GDM1 (cell line): ENCODE data around the gene CTBP2.

ENCODE experiments used
- DNase-seq: peaks from one replicate; lab custom pipeline; 2025; lab: John Stamatoyannopoulos, UW

Gene CTBP2

GRCh38 chr10:125159932-125160855, at the start of gene CTBP2:
Gene CTBP2 (minus strand): TSS chr10:125160563.
- peak; percentile 20 for DNase-seq

DNA sequence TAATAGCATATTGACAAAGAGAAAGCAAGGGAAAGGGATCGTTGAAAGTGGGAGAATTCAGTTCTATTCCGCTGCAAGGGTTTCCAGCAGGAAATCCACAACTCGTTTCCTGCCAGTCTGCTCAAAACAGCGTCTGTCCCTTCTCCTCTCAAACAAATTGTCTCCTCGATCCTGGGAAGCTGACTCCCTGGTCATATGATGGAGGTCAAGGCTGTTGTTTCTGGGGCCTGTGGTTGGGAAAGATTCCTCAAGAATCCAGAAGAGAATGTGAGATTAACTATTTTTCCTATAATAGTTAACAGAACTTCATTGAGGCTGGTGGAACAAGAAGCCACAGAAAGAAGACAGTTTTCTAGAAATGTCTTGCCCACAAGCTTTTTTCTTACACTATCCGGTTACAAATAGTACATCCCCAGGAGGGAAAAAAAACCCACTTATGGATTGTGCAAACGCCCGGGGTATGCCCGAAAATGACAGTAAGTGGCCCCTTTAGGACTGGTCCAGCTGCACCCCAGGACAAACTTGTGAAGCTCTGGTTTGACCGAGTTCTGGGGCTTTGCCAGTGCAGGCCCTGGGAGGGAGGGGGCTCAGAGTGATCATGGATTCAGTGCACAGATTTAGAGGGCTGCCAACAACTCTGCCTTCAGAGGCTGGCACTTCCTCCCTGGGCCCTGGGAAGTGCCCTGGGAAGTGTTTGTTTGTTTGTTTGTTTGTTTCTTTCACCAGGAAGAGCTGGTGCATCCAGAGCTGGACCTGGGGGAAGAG, 49.4 kb upstream of the CTBP2 start:
- DNase-seq: no peak

DNA sequence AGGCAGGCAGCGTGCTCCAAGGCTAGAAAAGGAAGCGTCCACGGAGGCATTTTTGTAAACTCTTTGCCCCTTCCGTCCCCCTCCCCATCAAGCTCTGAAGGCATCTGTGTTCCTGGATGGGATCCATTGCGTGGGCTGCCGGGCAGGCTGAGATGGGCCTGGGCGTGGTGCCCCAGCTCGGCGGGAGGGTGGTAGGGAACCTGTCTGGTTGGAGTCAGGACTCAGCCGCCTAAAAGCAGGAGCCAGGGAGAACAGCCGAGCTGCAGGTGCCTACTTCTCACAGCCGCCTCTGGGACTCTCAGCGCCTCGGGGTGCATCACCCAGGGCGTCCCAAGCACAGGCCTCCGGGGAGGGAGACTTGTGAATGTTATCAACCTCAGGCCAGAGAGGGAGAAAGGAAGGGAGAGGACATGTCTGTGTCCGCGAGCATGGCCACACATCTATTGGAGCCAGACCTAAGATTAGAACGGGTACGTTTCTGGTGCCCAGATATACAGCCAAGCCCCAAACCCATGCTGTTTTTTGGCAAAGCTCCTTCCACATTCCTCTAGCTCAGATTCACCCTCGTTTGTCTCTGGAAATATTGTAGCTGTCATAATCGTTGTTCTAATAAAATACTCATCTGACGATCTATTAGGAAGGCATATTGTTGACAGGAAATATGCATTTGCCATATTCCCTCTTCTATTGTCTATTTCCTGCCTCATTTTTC, 48.6 kb upstream of the CTBP2 start:
- no peak for DNase-seq

DNA sequence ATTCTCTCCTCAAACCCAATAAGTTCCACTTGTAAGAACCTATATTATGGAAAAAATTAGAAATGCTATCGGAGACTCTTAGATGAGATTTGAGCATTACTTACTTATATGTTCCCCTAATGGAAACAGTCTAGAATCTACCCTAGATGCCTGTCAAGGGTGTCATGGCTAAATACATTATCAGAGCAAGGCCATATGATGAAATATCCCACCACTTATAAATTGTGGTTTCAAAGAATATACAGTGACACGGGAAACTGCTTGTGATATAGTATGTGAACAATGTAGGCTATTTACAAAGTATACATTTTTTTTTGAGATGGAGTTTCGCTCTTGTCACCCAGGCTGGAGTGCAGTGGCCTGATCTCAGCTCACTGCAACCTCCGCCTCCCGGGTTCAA, 46.3 kb upstream of the CTBP2 start:
- no peak for DNase-seq

DNA sequence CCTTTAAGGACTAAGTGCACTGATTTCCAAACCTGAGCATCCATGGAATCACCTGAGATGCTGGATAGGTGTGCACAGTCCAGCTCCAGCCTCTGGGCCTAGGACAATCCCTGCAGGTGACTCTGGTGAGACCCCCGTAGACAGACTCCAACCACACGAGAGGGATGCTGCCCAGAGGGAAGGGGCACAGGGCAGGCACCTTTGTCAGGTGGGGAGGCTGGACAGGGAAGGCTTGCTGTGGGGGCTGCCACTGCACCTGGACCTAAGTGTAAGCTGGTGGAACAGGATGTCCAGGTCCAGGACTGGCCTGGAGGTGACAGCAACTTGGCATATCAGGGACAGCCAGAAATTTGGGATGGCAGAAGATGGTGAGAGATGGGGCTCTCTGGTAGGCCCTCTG, 45.1 kb upstream of the CTBP2 start:
- no peak for DNase-seq

DNA sequence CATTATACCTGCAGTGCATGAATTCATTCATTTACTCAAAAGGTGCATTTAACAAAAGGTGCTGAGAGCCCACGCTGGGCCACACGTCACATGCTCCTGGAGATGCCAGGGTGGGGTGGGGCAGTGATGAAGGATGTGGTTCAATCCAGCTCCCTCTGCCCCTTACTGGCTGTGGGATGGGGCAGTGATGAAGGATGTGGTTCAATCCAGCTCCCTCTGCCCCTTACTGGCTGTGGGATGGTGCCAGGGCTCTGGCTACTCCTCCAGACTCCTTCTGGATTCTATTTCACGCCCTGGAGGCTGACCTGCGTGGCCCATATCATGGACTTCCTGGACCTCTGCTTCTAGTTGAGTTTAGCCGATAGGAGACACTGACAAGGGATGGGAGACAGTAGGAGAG, 44.0 kb upstream of the CTBP2 start:
- DNase-seq: no peak

- no peak for DNase-seq
Measured at GRCh38 chr10:125203186-125203800, 42.9 kb upstream of the CTBP2 start.

DNA sequence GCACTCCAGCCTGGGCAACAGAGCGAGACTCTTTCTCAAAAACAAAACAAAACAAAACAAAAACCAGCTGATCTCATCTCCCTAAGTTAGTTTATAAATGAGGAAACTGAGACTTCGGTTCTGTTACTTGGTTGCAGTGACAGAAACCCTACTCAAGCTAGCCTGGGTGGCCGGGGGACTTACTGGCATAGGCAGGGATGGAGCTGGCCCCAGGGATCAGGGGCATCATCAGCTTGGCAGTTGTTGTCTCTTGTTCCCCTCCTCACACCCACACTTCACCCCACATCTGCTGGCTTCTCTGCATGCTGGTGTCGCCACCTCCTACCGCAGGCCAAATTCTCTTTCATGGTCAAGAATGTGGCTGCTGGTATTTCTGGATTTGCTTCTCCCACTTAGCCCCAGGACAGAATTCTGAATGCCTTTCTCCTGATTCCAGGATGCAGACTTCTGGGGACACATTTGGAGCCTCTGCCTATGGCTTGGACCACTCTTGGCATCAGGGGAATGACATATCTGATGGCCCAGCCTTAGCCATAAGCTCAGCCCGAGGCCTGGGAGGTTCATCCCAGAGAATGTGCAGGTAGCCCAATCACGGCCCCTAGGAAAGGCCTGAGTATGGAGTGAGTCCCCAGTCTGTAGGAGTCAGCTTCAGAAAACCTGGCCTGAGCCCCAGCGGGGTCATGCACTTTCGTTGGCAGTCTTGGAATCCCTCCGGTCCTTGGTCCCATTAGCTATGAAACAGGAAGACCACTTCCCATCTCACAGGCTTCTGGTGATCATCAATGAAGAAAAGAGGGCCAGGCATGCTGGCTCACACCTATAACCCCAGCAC, 41.6 kb upstream of the CTBP2 start:
- DNase-seq: no peak

DNA sequence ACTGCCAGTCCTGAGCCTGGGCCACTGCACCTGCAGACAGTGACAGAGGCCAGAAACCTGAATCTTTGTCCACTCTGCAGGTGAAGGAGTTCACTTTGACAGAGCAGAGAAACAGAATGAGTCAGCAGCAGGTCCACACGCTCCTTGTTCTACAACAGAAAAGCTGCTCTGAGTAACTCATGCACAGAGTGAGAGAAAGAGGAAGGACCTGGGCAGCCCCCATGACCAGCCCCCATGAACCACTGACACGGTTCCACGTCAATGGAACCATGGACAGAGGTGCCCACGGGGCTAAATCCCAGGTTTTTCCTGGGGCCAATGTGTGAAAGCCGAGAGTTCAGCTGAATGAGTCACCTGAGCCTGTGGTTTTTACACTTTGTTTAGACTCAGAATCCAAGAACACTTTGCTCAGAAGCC, 40.8 kb upstream of the CTBP2 start:
- DNase-seq: no peak

DNA sequence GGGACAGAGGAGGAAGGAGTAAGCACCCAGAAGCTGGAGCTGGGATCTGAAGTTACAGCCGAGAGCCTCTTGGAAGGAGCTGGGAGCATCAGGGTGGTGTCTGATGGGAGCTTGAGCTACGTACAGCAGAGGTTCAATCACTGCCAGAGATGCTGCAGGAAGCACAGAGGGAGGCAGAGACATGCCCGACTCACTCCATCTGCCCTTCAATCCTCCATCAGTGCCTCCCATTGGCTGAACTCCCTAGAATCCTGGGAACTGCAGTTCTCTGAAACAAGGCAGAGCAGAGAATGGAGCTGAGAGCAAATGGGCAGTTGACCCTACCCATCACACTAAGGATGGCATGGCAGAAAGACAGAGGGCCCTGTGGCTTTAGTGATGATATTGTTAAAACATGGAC, 40.0 kb upstream of the CTBP2 start:
- no peak for DNase-seq

GRCh38 chr10:125199270-125199669, 38.9 kb upstream of the CTBP2 start:
- no peak for DNase-seq

- no peak for DNase-seq
Measured at GRCh38 chr10:125194814-125195213, 34.5 kb upstream of the CTBP2 start.

DNA sequence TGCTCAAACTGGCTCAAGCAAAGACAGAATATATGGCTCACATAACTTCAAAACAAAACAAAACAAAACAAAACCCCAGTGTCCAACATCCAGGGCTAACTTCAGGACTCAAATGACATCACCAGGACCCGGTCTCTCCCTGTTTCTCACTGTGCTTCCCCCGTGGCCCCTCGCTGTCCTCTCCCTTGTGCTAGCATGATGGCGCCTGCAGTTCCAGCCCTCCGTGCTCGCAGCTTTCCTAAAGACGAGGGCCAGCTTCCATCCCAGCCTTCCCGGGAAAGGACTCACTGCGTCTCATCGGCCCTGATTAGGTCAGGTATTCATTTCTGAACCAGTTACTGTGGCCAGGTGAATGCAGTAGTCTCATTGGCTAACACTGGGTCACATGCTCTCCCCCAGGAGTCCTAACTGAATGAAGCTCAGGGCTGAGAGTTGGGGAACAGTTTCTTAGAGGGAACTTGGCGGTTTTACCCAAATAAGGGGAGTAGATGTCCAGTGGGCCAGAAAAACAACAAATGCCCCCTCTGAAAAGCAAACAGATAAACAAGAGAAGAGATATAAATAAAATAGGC, 33.0 kb upstream of the CTBP2 start:
- DNase-seq: no peak

DNA sequence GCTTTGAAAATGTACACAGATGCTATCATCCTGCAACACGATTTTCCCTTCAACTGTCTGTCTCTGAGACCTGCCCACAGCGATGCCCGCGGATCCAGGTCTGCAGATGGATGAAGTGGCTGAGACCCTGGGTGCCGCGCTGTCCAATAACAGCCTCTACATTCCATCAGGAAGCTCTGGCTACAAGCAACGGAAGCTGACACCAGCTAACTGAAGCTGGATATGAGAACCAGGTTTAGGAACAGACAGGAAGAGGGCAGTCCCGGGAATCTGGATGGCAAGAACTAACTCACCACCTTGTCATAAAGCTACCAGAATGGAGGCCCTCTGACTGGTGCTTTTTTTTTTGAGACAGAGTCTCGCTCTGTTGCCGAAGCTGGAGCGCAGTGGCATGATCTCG, 32.3 kb upstream of the CTBP2 start:
- no peak for DNase-seq

DNA sequence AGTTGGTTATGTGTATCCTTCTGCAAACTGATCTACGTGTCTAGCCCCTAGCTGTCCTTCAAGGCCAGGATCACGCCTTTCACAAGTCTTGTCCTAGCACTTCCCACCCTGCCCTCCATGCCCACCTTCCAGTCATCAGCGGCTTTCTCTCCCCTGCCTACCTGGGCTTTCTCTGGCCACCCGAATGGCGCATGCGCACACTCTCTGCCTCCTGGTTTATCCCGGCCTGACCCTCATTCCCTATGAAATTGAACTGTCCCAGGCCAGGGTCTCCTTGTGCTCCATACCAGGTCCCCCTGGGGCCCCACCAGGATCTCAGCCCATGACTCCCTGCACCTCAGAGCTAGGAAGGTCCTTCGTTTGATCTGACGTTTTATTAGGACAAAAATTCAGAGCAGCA, 31.6 kb upstream of the CTBP2 start:
- no peak for DNase-seq

DNA sequence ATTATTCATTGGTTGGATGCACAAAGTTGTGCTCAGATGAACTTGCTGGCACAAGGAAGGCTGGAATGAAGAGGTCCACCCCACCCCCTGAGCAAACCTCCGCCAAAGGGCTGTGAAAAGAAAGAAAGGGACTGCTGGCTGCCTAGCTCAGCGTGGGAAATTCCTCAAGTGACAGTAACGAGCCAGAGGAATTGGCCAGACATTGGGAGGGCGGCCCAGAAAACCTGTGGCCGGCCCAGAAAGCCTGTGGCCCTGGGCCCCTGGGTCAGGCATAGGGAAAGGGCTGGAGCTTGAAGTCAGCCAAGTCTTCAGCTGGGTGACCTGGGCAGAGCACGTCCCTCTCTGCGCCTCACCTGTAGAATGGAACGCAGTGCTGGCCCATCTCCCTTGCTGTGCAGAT, 30.6 kb upstream of the CTBP2 start:
- no peak for DNase-seq

DNA sequence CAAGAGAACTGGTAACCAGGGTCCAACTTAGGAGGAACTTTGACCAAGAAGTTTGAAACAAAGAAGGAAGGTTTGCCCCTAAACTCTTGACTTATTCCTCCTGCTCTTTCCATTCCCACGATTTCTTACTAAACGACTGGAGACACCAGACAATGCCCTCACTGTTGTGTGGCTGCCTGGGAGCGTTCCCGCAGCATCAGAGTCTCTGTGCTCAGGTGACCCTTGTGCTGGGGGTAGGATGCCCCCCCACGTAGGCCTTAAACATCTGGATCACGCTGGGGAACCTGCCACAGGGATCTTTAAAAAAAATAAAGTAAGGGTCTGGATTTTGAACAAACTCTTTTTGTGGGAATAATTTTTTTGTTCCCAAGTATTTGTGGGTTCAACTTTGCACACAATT, 30.1 kb upstream of the CTBP2 start:
- no peak for DNase-seq

DNA sequence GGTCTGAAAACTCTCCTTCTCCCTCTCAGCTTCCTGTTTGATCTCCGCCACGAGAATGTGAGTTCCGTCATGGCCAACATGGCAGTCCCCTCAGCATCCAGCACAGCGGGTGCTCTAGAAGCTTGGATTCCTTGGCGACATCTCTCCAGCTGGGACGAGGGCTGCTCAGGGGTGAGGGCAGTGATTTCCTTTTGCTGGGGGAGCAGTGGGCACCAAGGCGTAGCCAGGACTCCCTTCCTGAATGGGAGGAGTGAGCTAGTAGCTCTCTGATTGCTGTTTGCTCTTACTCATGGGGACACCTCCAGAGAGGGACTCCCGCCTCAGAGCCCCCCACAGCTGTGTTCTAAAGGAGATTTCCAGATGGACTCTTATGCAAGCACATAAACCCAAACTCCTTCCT, 28.8 kb upstream of the CTBP2 start:
- no peak for DNase-seq

- DNase-seq: no peak
Measured at GRCh38 chr10:125187238-125188194, 27.2 kb upstream of the CTBP2 start.
